Upper lobe of right lung (tissue), 1 donor: ENCODE data around the gene ALK. TPM values are rescaled to one million over a fixed set of nuclear protein-coding genes. Genes with fewer than 3 reads are reported as not detected.

Experiments
- ATAC-seq: fragments of 200-7000 bp; cut with Tn5 transposase; one replicate; pipeline ENCODE4 v1.9.1; 2020; ENCODE audit warnings: mild to moderate bottlenecking, moderate library complexity
- DNase-seq: peaks from one replicate; pipeline ENCODE4 v3.0.0-alpha.2; 2020
- H3K27ac ChIP-seq: fragments of 200-600 bp; one replicate; pipeline ENCODE4 v1.8.0; 2022
- H3K27me3 ChIP-seq: fragments of 200-600 bp; one replicate; pipeline ENCODE4 v1.8.0; 2022; ENCODE audit warnings: mild to moderate bottlenecking
- H3K36me3 ChIP-seq: fragments of 200-600 bp; one replicate; pipeline ENCODE4 v1.8.0; 2022
- H3K4me1 ChIP-seq: fragments of 200-600 bp; one replicate; pipeline ENCODE4 v1.8.0; 2022
- H3K4me3 ChIP-seq: fragments of 200-600 bp; one replicate; pipeline ENCODE4 v1.8.0; 2022; ENCODE audit warnings: mild to moderate bottlenecking
- H3K9me3 ChIP-seq: fragments of 200-600 bp; one replicate; pipeline ENCODE4 v1.8.0; 2022
- CTCF ChIP-seq: fragments of 200-600 bp; IDR thresholded peaks from one replicate; pipeline ENCODE4 v1.8.0; 2022; ENCODE audit warnings: antibody characterized with exemption
- intact Hi-C: fragments of 100-400 bp; cut with DNase I; formaldehyde crosslinking; loops from one replicate; pipeline ENCODE4 v1.11.0; 2022
- total RNA-seq: library from RNA; stranded (reverse); fragmentation: NEBNext Ultra II Directional; extraction: Animal tissue kit (Norgen Biotek cat#: 25700); gene quantifications from one replicate; pipeline ENCODE4 v1.2.1, GENCODE V29; 2021
- donor health status: DM: no; HTN: yes; CAD: no; lungs with severe emphysema.

The ALK gene
- total RNA-seq, 1 donor from 2014 or later, result not detected

DNA sequence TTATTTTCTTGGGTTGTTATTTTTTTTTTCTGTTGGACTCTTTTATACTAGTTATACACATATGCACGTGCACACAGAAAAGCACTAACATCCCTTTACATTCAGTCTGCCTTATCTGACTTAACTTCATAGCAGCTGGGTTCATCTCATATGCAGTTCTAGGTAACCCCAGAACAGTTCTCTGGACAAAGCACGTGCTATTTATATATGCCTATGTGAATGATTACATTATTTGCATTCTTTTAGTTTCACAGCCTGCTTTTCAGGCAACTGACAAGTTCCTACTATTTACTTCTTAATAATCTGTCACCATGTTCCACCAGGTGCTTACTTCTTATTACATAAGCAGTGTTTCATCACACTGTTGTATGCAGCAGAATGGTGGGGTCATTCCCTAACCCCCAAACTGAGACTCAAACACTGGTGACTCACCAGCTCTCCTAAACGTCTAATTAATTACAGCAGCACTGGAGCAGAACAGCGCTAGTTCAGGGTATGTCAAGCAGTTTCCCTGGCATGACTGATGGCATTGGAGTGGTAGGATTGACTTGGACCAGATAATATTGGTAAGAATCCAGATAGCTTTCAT is 433.3 kb downstream of the ALK start:
- Histone ChIP-seq H3K27me3 (no peaks in the 10 kb centered on the region), H3K9me3 (no peaks in the 10 kb centered on the region), H3K36me3 (no peaks in the 10 kb centered on the region), H3K4me3 (no peak overlapping the region), H3K27ac (no peak overlapping the region), H3K4me1 (no peaks in the 10 kb centered on the region)
- intact Hi-C loops, result no loop called here
- no peak for TF ChIP-seq CTCF
- no peak for ATAC-seq
- no peak for DNase-seq

- H3K36me3 ChIP-seq, result no peaks in the 10 kb centered on the region
- TF ChIP-seq CTCF, result no peak
- no peak overlapping the region for H3K4me3 ChIP-seq
- no peaks in the 10 kb centered on the region for H3K9me3 ChIP-seq
- no peaks in the 10 kb centered on the region for H3K27me3 ChIP-seq
- intact Hi-C loops, result no loop called here
- no peaks in the 10 kb centered on the region for H3K4me1 ChIP-seq
- DNase-seq, result no peak
- no peak overlapping the region for H3K27ac ChIP-seq
- no peak for ATAC-seq
Observed at GRCh38 chr2:29485631-29486030, 435.8 kb downstream of the ALK start.

GRCh38 chr2:29485117-29485516 is 436.3 kb downstream of the ALK start:
- intact Hi-C loops, result no loop called here
- ATAC-seq (no peak), DNase-seq (no peak)
- no peak overlapping the region for H3K4me3 ChIP-seq
- no peak for TF ChIP-seq CTCF
- H3K36me3 ChIP-seq, result no peaks in the 10 kb centered on the region
- no peaks in the 10 kb centered on the region for H3K4me1 ChIP-seq
- H3K27ac ChIP-seq, result no peak overlapping the region
- H3K9me3 ChIP-seq, result no peaks in the 10 kb centered on the region
- no peaks in the 10 kb centered on the region for H3K27me3 ChIP-seq

DNA sequence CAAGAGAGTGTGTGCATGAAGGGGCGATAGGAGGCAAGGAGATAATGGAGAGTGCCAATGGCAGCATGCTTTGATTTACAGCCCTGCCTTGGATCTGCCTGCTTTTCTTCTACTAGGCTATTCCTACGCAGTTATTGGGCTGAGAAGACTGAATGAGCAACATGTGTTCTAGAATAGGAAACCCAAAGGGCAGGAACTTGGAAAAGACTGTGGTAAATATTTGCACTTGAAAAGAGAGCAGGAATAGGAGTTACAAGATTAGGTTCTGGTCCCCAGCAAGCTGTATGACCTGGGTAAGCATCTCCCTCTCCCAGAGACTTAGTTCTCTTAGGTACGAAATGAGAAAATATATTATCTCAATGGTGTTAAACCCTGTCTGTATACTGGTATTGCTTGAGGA is 438.5 kb downstream of the ALK start:
- DNase-seq, result no peak
- no peaks in the 10 kb centered on the region for H3K36me3 ChIP-seq
- H3K27me3 ChIP-seq, result no peaks in the 10 kb centered on the region
- intact Hi-C loops, result no loop called here
- no peaks in the 10 kb centered on the region for H3K9me3 ChIP-seq
- no peak for ATAC-seq
- no peak overlapping the region for H3K4me3 ChIP-seq
- TF ChIP-seq CTCF, result no peak
- no peaks in the 10 kb centered on the region for H3K4me1 ChIP-seq
- no peak overlapping the region for H3K27ac ChIP-seq

DNA sequence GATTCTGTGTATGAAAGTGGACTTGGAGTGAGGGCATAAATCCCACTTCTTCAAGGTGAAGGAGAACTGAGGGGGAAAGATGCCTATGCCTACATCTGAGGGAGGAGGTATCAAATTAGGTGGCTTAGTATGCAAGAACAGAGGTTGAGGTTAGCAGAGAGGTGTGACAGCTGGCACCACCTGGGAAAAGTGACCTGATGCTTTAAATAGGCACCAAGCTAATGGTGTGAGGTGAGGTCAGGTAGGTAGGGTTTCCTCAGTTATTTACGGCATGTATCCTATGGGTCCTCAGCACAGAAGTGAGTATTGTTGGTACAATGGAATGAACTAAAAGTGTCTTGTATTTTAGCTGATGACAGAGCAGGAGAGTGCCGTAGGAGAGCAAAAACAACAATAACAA is 439.0 kb downstream of the ALK start:
- no peak overlapping the region for H3K4me3 ChIP-seq
- no peaks in the 10 kb centered on the region for H3K9me3 ChIP-seq
- intact Hi-C loops, result no loop called here
- no peak overlapping the region for H3K27ac ChIP-seq
- no peak for ATAC-seq
- no peak for TF ChIP-seq CTCF
- H3K4me1 ChIP-seq, result no peaks in the 10 kb centered on the region
- no peak for DNase-seq
- no peaks in the 10 kb centered on the region for H3K36me3 ChIP-seq
- H3K27me3 ChIP-seq, result no peaks in the 10 kb centered on the region

DNA sequence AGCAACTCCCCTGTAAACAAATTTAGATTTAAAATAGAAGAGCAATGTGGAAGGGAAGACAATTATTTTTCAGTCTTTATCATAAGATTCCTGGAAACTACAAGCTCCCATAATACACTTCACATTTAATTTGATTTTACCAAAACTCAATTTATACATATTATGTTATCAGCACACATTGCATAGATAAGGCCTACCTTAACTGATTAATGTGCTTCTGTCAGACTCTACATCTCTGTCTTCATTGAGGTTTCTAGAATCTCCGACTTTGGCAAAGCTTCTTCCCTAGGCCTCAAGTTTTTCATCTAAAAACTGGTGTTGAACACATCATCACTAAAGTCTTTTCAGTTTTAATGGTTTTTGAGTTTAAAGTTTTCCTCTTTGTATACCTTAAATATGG is 440.1 kb downstream of the ALK start:
- no peak for DNase-seq
- H3K4me3 ChIP-seq, result no peak overlapping the region
- ATAC-seq, result no peak

More for the DNA sequence above, 440.1 kb downstream of the ALK start:
- no peak for TF ChIP-seq CTCF
- Histone ChIP-seq H3K36me3 (no peaks in the 10 kb centered on the region), H3K27me3 (no peaks in the 10 kb centered on the region), H3K4me1 (no peaks in the 10 kb centered on the region), H3K9me3 (no peaks in the 10 kb centered on the region), H3K27ac (no peak overlapping the region)
- intact Hi-C loops, result no loop called here
